ENCODE measurements around the gene MIDN.

Gene MIDN

DNA sequence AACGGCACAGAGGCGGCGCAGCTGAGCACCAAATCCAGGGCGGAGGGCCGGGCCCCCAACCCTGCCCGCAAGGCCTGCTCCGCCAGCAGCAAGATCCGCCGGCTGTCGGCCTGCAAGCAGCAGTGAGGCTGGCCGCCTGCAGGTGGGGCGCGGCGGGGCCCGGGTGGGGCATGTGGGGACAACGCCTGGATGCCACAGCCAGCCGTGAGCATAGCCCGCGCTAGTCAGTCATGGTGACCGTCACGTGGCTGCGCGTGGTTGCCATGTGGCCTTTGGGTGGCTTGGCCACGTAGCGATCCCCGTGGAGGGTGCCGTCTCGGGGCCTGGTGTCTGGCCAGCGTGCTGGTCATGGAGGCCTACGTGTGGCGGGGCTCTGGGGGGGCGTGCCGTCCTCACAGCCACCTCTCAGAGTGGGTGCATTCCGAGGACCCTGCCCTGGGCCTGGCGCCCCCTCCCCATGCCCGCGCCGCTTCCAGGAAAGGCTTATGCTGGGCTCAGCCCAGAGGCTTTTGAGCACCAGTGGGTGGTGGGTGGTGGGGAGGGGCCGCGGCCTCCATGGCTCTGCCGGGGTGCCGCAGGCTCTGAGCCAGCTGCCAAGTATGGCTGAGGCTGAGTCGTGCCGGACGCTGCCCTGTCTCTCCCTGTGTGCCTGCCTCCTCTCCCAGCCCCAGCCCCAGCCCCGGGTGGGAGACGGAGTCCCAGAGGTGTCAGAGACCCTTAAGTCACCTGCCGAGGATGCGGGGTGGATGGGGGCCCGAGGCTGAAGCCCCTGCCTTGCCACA lies 21.7 kb upstream of the MIDN start:
- H3K36me3 ChIP-seq = peaks cover 65% of the 10 kb centered on the region

GRCh38 chr19:1227304-1228054 lies 20.9 kb upstream of the MIDN start:
- Histone ChIP-seq H3K27me3 (peaks cover 2% of the 10 kb centered on the region), H3K27ac (no peak overlapping the region), H3K36me3 (peaks cover 57% of the 10 kb centered on the region), H3K4me3 (ENCODE audit: low read depth in 1 of 2, low read length in 1 of 2) (no peak overlapping the region), H3K9me3 (no peaks in the 10 kb centered on the region), H3K4me1 (ENCODE audit: control insufficient read depth in 1 of 2, insufficient read depth in 1 of 2, low read depth in 1 of 2, low read length in 1 of 2) (no peaks in the 10 kb centered on the region)
- no peak for TF ChIP-seq CTCF (IDR thresholded peaks at IDR 0.05)

More for the DNA sequence above, 21.7 kb upstream of the MIDN start:
- no peak overlapping the region for H3K4me3 ChIP-seq (ENCODE audit: low read depth in 1 of 2, low read length in 1 of 2)
- TF ChIP-seq CTCF (IDR thresholded peaks at IDR 0.05) = no peak
- H3K27me3 ChIP-seq = no peaks in the 10 kb centered on the region
- H3K27ac ChIP-seq = no peak overlapping the region
- H3K4me1 ChIP-seq (ENCODE audit: control insufficient read depth in 1 of 2, insufficient read depth in 1 of 2, low read depth in 1 of 2, low read length in 1 of 2) = no peaks in the 10 kb centered on the region
- no peaks in the 10 kb centered on the region for H3K9me3 ChIP-seq

GRCh38 chr19:1228161-1228957 lies 20.0 kb upstream of the MIDN start:
- Histone ChIP-seq H3K36me3 (peaks cover 49% of the 10 kb centered on the region), H3K4me3 (ENCODE audit: low read depth in 1 of 2, low read length in 1 of 2) (no peak overlapping the region), H3K27me3 (peaks cover 10% of the 10 kb centered on the region), H3K9me3 (no peaks in the 10 kb centered on the region), H3K27ac (no peak overlapping the region), H3K4me1 (ENCODE audit: control insufficient read depth in 1 of 2, insufficient read depth in 1 of 2, low read depth in 1 of 2, low read length in 1 of 2) (no peaks in the 10 kb centered on the region)
- TF ChIP-seq CTCF (IDR thresholded peaks at IDR 0.05) = no peak

GRCh38 chr19:1229056-1229923 lies 19.1 kb upstream of the MIDN start:
- Histone ChIP-seq H3K9me3 (no peaks in the 10 kb centered on the region), H3K27me3 (peaks cover 19% of the 10 kb centered on the region), H3K4me3 (ENCODE audit: low read depth in 1 of 2, low read length in 1 of 2) (no peak overlapping the region), H3K36me3 (peaks cover 39% of the 10 kb centered on the region), H3K27ac (no peak overlapping the region), H3K4me1 (ENCODE audit: control insufficient read depth in 1 of 2, insufficient read depth in 1 of 2, low read depth in 1 of 2, low read length in 1 of 2) (no peaks in the 10 kb centered on the region)
- no peak for TF ChIP-seq CTCF (IDR thresholded peaks at IDR 0.05)

Data from neutrophil (primary cell).